ENCODE data around the gene RIN1.
A peak's percentile ranks its signal among the peaks of the same experiment; 100 is the strongest.
"Not testable (repeated sequence)": the region's sequence is repeated elsewhere in the genome, so short reads cannot be mapped to it uniquely, and the experiment has no call there.

The RIN1 gene

GRCh38 chr11:66336234-66337102 is at the start of gene RIN1:
Gene RIN1 (minus strand): TSS chr11:66336434. CDS start chr11:66336402, 32 bp downstream.
- no peak for DNase-seq (ENCODE audit: low read depth)

GRCh38 chr11:66384316-66384715 is 48.1 kb upstream of the RIN1 start:
- DNase-seq (ENCODE audit: low read depth) = not testable (repeated sequence)

- DNase-seq (ENCODE audit: low read depth) = not testable (repeated sequence)
Observed at GRCh38 chr11:66380264-66380663, 44.0 kb upstream of the RIN1 start.

GRCh38 chr11:66373690-66374287 is 37.6 kb upstream of the RIN1 start:
- not testable (repeated sequence) for DNase-seq (ENCODE audit: low read depth)

GRCh38 chr11:66373265-66373664 is 37.0 kb upstream of the RIN1 start:
- DNase-seq (ENCODE audit: low read depth) = no peak

GRCh38 chr11:66371627-66372415 is 35.6 kb upstream of the RIN1 start, which contains the start of gene SLC29A2:
Gene SLC29A2 (minus strand): TSS chr11:66371760. CDS start chr11:66371591, 169 bp downstream.
- peak; percentile 48 for DNase-seq (ENCODE audit: low read depth)

- no peak for DNase-seq (ENCODE audit: low read depth)
Observed at GRCh38 chr11:66369073-66369894, 33.0 kb upstream of the RIN1 start.

- DNase-seq (ENCODE audit: low read depth) = no peak
Observed at GRCh38 chr11:66368484-66368883, 32.2 kb upstream of the RIN1 start.

- DNase-seq (ENCODE audit: low read depth) = no peak
Observed at GRCh38 chr11:66367561-66368312, 31.5 kb upstream of the RIN1 start.

GRCh38 chr11:66366844-66367477 is 30.7 kb upstream of the RIN1 start:
- no peak for DNase-seq (ENCODE audit: low read depth)

- DNase-seq (ENCODE audit: low read depth) = no peak
Observed at GRCh38 chr11:66365711-66366619, 29.7 kb upstream of the RIN1 start.

GRCh38 chr11:66365166-66365565 is 28.9 kb upstream of the RIN1 start:
- no peak for DNase-seq (ENCODE audit: low read depth)

GRCh38 chr11:66363805-66364535 is 27.7 kb upstream of the RIN1 start:
- DNase-seq (ENCODE audit: low read depth) = peak; percentile 40

- DNase-seq (ENCODE audit: low read depth) = no peak
Observed at GRCh38 chr11:66363187-66363601, 27.0 kb upstream of the RIN1 start.

- DNase-seq (ENCODE audit: low read depth) = no peak
Observed at GRCh38 chr11:66362481-66363147, 26.4 kb upstream of the RIN1 start.

GRCh38 chr11:66361502-66361941 is 25.3 kb upstream of the RIN1 start:
- no peak for DNase-seq (ENCODE audit: low read depth)

- no peak for DNase-seq (ENCODE audit: low read depth)
Observed at GRCh38 chr11:66360406-66361073, 24.3 kb upstream of the RIN1 start.
